Ishikawa (cell line): ENCODE results near the gene GIT2.
A peak's percentile ranks its signal among the peaks of the same experiment; 100 is the strongest.

ENCODE experiments used
- CEBPB ChIP-seq: IDR thresholded peaks from 2 replicates; pipeline ENCODE4 v1.6.1; 2012
- CREB1 ChIP-seq: IDR thresholded peaks from 2 replicates; pipeline ENCODE4 v1.6.1; 2012; ENCODE audit warnings: low read depth
- EGR1 ChIP-seq: IDR thresholded peaks from 2 replicates; pipeline ENCODE4 v1.6.1; 2012
- EP300 ChIP-seq: IDR thresholded peaks from 2 replicates; pipeline ENCODE4 v1.6.1; 2012; ENCODE audit warnings: borderline replicate concordance
- FOXM1 ChIP-seq: IDR thresholded peaks from 2 replicates; pipeline ENCODE4 v1.6.1; 2012; ENCODE audit warnings: low read depth, borderline replicate concordance
- MAX ChIP-seq: IDR thresholded peaks from 2 replicates; pipeline ENCODE4 v1.6.1; 2012
- NFIC ChIP-seq: IDR thresholded peaks from 2 replicates; pipeline ENCODE4 v1.6.1; 2012
- RAD21 ChIP-seq: IDR thresholded peaks from 2 replicates; pipeline ENCODE4 v1.6.1; 2012; ENCODE audit warnings: low read depth
- REST ChIP-seq: IDR thresholded peaks from 2 replicates; pipeline ENCODE4 v1.6.1; 2012; ENCODE audit warnings: low read depth, mild to moderate bottlenecking
- TAF1 ChIP-seq: IDR thresholded peaks from 2 replicates; pipeline ENCODE4 v1.6.1; 2012; ENCODE audit warnings: low read depth, mild to moderate bottlenecking
- TCF12 ChIP-seq: IDR thresholded peaks from 2 replicates; pipeline ENCODE4 v1.6.1; 2012; ENCODE audit warnings: low read depth
- TEAD4 ChIP-seq: IDR thresholded peaks from 2 replicates; pipeline ENCODE4 v1.6.1; 2012
- YY1 ChIP-seq: IDR thresholded peaks from 2 replicates; pipeline ENCODE4 v1.6.1; 2012; ENCODE audit warnings: low read depth
- ZBTB7A ChIP-seq: IDR thresholded peaks from 2 replicates; pipeline ENCODE4 v1.6.1; 2012; ENCODE audit warnings: low read depth
- TF ChIP-seq, protein P1 (sequence below): IDR thresholded peaks from 2 replicates; pipeline ENCODE4 v1.6.1; 2012

Gene GIT2

GRCh38 chr12:109905301-109905700, 90.9 kb downstream of the GIT2 start:
- TF ChIP-seq EP300 (no peak), CEBPB (no peak), EGR1 (no peak), RAD21 (no peak), TAF1 (no peak), REST (no peak), CREB1 (no peak), NFIC (no peak), YY1 (no peak), TCF12 (no peak), ZBTB7A (no peak), MAX (no peak), TEAD4 (no peak), FOXM1 (no peak)
- TF ChIP-seq, protein P1, sequence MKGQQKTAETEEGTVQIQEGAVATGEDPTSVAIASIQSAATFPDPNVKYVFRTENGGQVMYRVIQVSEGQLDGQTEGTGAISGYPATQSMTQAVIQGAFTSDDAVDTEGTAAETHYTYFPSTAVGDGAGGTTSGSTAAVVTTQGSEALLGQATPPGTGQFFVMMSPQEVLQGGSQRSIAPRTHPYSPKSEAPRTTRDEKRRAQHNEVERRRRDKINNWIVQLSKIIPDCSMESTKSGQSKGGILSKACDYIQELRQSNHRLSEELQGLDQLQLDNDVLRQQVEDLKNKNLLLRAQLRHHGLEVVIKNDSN = no peak

- no peak for TF ChIP-seq CEBPB
- TF ChIP-seq TEAD4 = no peak
- TF ChIP-seq NFIC = no peak
- TF ChIP-seq REST = no peak
- no peak for TF ChIP-seq ZBTB7A
- no peak for TF ChIP-seq RAD21
- TF ChIP-seq, protein P1 = no peak
- no peak for TF ChIP-seq TCF12
- no peak for TF ChIP-seq YY1
- no peak for TF ChIP-seq FOXM1
- no peak for TF ChIP-seq CREB1
- no peak for TF ChIP-seq TAF1
- TF ChIP-seq EGR1 = no peak
- TF ChIP-seq MAX = no peak
- no peak for TF ChIP-seq EP300
Measured at GRCh38 chr12:109902891-109903418, 93.2 kb downstream of the GIT2 start.

GRCh38 chr12:109900752-109901580, 95.2 kb downstream of the GIT2 start:
- TF ChIP-seq CEBPB (no peak), CREB1 (no peak)

DNA sequence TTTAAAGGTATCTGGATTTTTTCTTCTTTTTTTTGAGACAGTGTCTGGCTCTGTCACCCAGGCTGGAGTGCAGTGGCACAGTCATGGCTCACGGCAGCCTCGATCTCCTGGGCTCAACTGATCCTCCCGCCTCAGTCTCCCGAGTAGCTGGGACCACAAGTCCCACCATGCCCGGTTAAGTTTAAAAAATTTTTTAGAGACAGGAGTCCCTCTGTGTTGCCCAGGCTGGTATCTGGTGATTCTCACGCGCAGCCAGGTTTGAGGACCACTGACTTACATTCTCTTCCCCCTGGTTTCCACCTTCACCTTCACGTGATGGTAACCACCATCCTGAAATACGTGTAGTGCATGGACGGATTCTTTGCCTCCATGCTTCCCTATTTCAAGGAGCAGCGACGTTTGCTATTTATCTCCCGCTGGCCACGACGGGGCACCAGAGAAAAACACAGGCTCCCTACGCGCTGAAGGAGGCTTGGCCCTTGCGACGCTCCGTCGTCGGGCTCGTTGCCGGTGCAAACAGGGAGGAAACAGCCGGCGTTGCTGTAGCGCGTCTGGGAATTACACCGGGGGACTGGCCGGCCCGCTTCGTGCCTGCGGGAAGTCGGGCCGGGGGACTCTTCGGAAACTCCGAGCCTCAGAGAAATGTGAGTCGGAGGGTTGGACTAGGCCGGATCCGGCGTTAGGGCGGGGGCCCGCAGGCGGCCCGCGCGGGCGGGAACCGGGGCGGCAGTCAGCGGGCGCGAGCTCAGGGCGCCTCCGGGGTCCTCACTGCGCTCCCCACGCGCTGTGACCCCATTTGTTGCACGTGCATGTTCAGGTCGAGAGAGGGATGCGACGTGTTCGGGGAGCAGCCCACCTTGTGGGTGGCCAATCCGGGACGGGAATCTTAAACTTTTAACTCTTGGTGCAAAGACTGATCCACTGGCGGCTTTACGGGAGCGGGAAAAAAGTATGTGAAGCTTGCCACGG, 96.1 kb downstream of the GIT2 start, which contains the start of gene TCHP:
Gene TCHP (plus strand): TSS at position 492 of the 969 bp plus-strand sequence. CDS start 2,753 bp downstream, outside the sequence.
- TF ChIP-seq ZBTB7A (peak; percentile 41; the same call in 1 of the 2 replicates), CREB1 (0 out of 2 replicates have a peak, but pooled peaks have one; percentile 30), TEAD4 (no peak), TAF1 (peak; percentile 78), MAX (peak; percentile 93), RAD21 (no peak), NFIC (no peak), REST (no peak), FOXM1 (no peak), EGR1 (no peak), EP300 (no peak), CEBPB (peak; percentile 5; the same call in 1 of the 2 replicates), YY1 (peak; percentile 58; the same call in 1 of the 2 replicates), TCF12 (peak; percentile 21; the same call in 1 of the 2 replicates)
- TF ChIP-seq, protein P1 = peak; percentile 11; the same call in 1 of the 2 replicates
